Right lobe of liver (tissue), 6 donors: Measurements from ENCODE around the gene DHCR24. TPM values are rescaled to one million over a fixed set of nuclear protein-coding genes. Genes with fewer than 3 reads are reported as not detected.
A peak's percentile ranks its signal among the peaks of the same experiment; 100 is the strongest.

Experiments
- ATAC-seq, 4 donors: fragments of 200-7000 bp; cut with Tn5 transposase; one replicate each; pipeline ENCODE4 v1.9.1; 2020; ENCODE audit warnings: mild to moderate bottlenecking in 4 of 4, moderate library complexity in 4 of 4
- DNase-seq, 3 donors: peaks; one replicate each; pipeline ENCODE4 v3.0.0-alpha.2; 2020
- H3K27ac ChIP-seq, 3 donors: fragments of 200-600 bp; one replicate each; pipeline ENCODE4 v1.8.0; 2022
- H3K27me3 ChIP-seq, 2 donors: fragments of 200-600 bp; one replicate each; pipeline ENCODE4 v1.8.0; 2022
- H3K36me3 ChIP-seq, 4 donors: fragments of 200-600 bp; sonication (generic) in 1 of 4; one replicate each; pipeline versions ENCODE4 v1.5.1 to v1.8.0; 2017 to 2022; ENCODE audit warnings: control low read depth in 1 of 4
- H3K4me1 ChIP-seq, 4 donors: fragments of 200-600 bp; sonication (generic) in 1 of 4; one replicate each; pipeline versions ENCODE4 v1.5.1 to v1.8.0; 2017 to 2022; ENCODE audit warnings: control low read depth in 1 of 4
- H3K4me3 ChIP-seq, 3 donors: fragments of 200-600 bp; one replicate each; pipeline ENCODE4 v1.8.0; 2022
- H3K9me3 ChIP-seq, 4 donors: fragments of 200-600 bp; sonication (generic) in 1 of 4; one replicate each; pipeline versions ENCODE4 v1.5.1 to v1.8.0; 2017 to 2022; ENCODE audit warnings: control low read depth in 1 of 4
- CTCF ChIP-seq, 4 donors: fragments of 200-600 bp in 3 of 4; fragments of 450-650 bp in 1 of 4; IDR thresholded peaks; one replicate each; pipeline versions ENCODE4 v1.5.1 to v1.8.0; 2016 to 2022; ENCODE audit warnings: antibody characterized with exemption in 4 of 4, mild to moderate bottlenecking in 2 of 4
- POLR2A ChIP-seq: fragments of 450-650 bp; IDR thresholded peaks from one replicate; pipeline ENCODE4 v1.6.1; 2017; ENCODE audit warnings: antibody characterized with exemption, mild to moderate bottlenecking
- WGBS: methylation state at CpG from one replicate; pipeline ENCODE4 v1.1.6; 2018; ENCODE audit warnings: low coverage, low lambda C conversion rate; ENCODE audit not compliant: insufficient coverage; ENCODE audit errors: missing lambda C conversion rate; 5-methylcytosine and 5-hydroxymethylcytosine counted together
- intact Hi-C, 2 donors: fragments of 100-400 bp; cut with DNase I; formaldehyde crosslinking; loops; one replicate each; pipeline versions ENCODE4 v1.11.2 to v1.14.1; 2022
- total RNA-seq, 6 experiments: library from RNA; depleted of rRNA in 2 of 6; stranded (reverse); fragments of >200 nt in 2 of 6; fragmentation: NEBNext Ultra II Directional in 3 of 6; extraction: Animal tissue kit (Norgen Biotek cat#: 25700) in 3 of 6; gene quantifications; one replicate each; pipeline versions ENCODE4 v1.1.0 to v1.2.4, GENCODE V29; 2016 to 2023
- donor health status: DM: no; HTN: yes; CAD: no.
- donor health status: DM: no; HTN: no; CAD: no.
- donor health status: DM: no; HTN: no; CAD: no.
- donor health status: DM: no; HTN: yes; CAD: no.
- donor health status: DM: no; HTN: yes; CAD: no.

DHCR24 gene
- total RNA-seq, 6 experiments from 2014 or later, result 319 to 1,976 (median 596) TPM

- DNase-seq (no peak), ATAC-seq (no peak)
- H3K4me3 ChIP-seq, result no peak overlapping the region
- H3K36me3 ChIP-seq, result no peaks in the 10 kb centered on the region
- no peak for TF ChIP-seq POLR2A
- no peak for TF ChIP-seq CTCF (IDR thresholded peaks at IDR 0.05)
- no peaks in the 10 kb centered on the region for H3K9me3 ChIP-seq
- H3K27ac ChIP-seq, result peak overlapping the region in 1 of 3 donors; percentile 61
- intact Hi-C loops, result no loop called here
- 86% methylated on average over 1 of the region's 3 CpGs for WGBS
- H3K4me1 ChIP-seq, result peaks cover 0 to 28% (median 7%) of the 10 kb centered on the region in 4 donors
- no peaks in the 10 kb centered on the region for H3K27me3 ChIP-seq
Observed at GRCh38 chr1:54889132-54889725, 2.2 kb upstream of the DHCR24 start.

- Histone ChIP-seq H3K27ac (peak overlapping the region; percentile 58 to 89 (median 68)), H3K4me3 (peak overlapping the region; percentile 96 to 99 (median 96)), H3K27me3 (no peaks in the 10 kb centered on the region), H3K9me3 (no peaks in the 10 kb centered on the region), H3K36me3 (peaks cover 0 to 3% (median 1%) of the 10 kb centered on the region in 4 donors), H3K4me1 (peaks cover 0 to 34% (median 10%) of the 10 kb centered on the region in 4 donors)
- DNase-seq, result peak in 1 of 3 donors; percentile 56
- 18% methylated on average over 7 of the region's 7 CpGs for WGBS
- intact Hi-C loops, result no loop called here
- TF ChIP-seq POLR2A (no peak), CTCF (IDR thresholded peaks at IDR 0.05) (no peak)
- ATAC-seq, result peak; percentile 6 to 61 (median 28)
Observed at GRCh38 chr1:54888080-54888733, 1.2 kb upstream of the DHCR24 start.

GRCh38 chr1:54887665-54888071 lies 673 bp upstream of the DHCR24 start:
- Histone ChIP-seq H3K9me3 (no peaks in the 10 kb centered on the region), H3K4me1 (peaks cover 0 to 40% (median 13%) of the 10 kb centered on the region in 4 donors), H3K36me3 (peaks cover 0 to 7% (median 3%) of the 10 kb centered on the region in 4 donors), H3K4me3 (peak overlapping the region; percentile 96 to 99 (median 96)), H3K27ac (peak overlapping the region; percentile 58 to 89 (median 68)), H3K27me3 (no peaks in the 10 kb centered on the region)
- intact Hi-C loops, result no loop called here
- TF ChIP-seq POLR2A (no peak), CTCF (IDR thresholded peaks at IDR 0.05) (no peak)
- ATAC-seq (peak; percentile 34 to 59 (median 53)), DNase-seq (peak; percentile 58 to 90 (median 81))
- WGBS, result 3% methylated on average over 5 of the region's 8 CpGs

- TF ChIP-seq POLR2A (peak; percentile 62), CTCF (IDR thresholded peaks at IDR 0.05) (no peak)
- ATAC-seq (peak; percentile 0 to 40 (median 26)), DNase-seq (peak in 2 of 3 donors; percentile 55 to 77)
- Histone ChIP-seq H3K27me3 (no peaks in the 10 kb centered on the region), H3K36me3 (peaks cover 0 to 23% (median 8%) of the 10 kb centered on the region in 4 donors), H3K4me1 (peaks cover 0 to 55% (median 20%) of the 10 kb centered on the region in 4 donors), H3K27ac (peak overlapping the region; percentile 66 to 89 (median 71)), H3K9me3 (no peaks in the 10 kb centered on the region), H3K4me3 (peak overlapping the region; percentile 96 to 99 (median 96))
- WGBS, result 9% methylated on average over 15 of the region's 24 CpGs
- intact Hi-C loops, result no loop called here
Observed at GRCh38 chr1:54885807-54886723, 930 bp downstream of the DHCR24 start.
